Measurements from ENCODE around the gene UHRF1. TPM values are rescaled to one million over a fixed set of nuclear protein-coding genes. Genes with fewer than 3 reads are reported as not detected.

Gene UHRF1
- total and polyA plus RNA-seq, 2 of the 13 experiments (the other 11 are each of a cell fraction or from before 2014, with no cell fraction given): 6.8 to 78.4 TPM

DNA sequence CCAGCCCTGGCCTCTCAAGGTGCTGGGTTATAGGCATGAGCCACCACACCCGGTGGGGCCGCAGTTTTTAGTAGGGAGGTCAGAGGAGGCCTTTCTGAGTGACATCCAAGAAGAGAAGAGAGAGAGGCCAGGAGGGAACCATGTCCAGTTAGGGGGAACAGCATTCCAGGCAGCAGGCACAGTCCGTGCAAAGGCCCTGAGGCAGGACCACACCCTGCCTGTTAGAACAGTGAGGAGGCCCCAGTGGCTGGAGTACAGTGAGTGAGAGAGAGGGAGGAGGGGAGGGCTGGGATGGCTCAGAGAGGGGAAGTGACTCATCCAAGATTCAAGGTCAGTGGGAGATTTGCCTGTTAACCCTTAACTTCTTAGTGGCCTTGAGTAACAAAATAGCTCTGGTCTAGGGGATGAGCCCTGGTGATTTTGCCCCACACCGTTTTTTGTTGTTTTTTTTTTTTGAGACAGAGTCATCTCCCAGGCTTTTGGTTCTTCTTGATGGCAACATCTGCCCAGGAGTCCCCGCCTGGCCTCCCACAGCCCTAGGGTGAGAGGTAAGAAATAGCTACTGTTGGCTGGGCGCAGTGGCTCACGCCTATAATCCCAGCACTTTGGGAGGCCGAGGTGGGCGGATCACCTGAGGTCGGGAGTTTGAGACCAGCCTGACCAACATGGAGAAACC, 39.1 kb upstream of the UHRF1 start (continued):
- TF ChIP-seq, protein P1, sequence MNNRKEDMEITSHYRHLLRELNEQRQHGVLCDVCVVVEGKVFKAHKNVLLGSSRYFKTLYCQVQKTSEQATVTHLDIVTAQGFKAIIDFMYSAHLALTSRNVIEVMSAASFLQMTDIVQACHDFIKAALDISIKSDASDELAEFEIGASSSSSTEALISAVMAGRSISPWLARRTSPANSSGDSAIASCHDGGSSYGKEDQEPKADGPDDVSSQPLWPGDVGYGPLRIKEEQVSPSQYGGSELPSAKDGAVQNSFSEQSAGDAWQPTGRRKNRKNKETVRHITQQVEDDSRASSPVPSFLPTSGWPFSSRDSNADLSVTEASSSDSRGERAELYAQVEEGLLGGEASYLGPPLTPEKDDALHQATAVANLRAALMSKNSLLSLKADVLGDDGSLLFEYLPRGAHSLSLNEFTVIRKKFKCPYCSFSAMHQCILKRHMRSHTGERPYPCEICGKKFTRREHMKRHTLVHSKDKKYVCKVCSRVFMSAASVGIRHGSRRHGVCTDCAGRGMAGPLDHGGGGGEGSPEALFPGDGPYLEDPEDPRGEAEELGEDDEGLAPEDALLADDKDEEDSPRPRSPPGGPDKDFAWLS (CRISPR knock-in tag; IDR thresholded peaks at IDR 0.05; ENCODE audit: borderline replicate concordance): no peak
- peak; percentile 95 for TF ChIP-seq CBX1 (IDR thresholded peaks at IDR 0.05; ENCODE audit: low read depth)
- TF ChIP-seq ZNF224 (CRISPR knock-in tag; IDR thresholded peaks at IDR 0.05): no peak
- TF ChIP-seq POGZ (CRISPR knock-in tag; IDR thresholded peaks at IDR 0.05): peak; percentile 92
- TF ChIP-seq ZNF136 (CRISPR knock-in tag; IDR thresholded peaks at IDR 0.05; ENCODE audit: low read depth): no peak; the same call in 1 of the 2 replicates
- TF ChIP-seq MED1 (CRISPR knock-in tag; IDR thresholded peaks at IDR 0.05): peak; percentile 89
- TF ChIP-seq, protein P2, sequence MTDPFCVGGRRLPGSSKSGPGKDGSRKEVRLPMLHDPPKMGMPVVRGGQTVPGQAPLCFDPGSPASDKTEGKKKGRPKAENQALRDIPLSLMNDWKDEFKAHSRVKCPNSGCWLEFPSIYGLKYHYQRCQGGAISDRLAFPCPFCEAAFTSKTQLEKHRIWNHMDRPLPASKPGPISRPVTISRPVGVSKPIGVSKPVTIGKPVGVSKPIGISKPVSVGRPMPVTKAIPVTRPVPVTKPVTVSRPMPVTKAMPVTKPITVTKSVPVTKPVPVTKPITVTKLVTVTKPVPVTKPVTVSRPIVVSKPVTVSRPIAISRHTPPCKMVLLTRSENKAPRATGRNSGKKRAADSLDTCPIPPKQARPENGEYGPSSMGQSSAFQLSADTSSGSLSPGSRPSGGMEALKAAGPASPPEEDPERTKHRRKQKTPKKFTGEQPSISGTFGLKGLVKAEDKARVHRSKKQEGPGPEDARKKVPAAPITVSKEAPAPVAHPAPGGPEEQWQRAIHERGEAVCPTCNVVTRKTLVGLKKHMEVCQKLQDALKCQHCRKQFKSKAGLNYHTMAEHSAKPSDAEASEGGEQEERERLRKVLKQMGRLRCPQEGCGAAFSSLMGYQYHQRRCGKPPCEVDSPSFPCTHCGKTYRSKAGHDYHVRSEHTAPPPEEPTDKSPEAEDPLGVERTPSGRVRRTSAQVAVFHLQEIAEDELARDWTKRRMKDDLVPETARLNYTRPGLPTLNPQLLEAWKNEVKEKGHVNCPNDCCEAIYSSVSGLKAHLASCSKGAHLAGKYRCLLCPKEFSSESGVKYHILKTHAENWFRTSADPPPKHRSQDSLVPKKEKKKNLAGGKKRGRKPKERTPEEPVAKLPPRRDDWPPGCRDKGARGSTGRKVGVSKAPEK (CRISPR knock-in tag; IDR thresholded peaks at IDR 0.05; ENCODE audit: borderline replicate concordance): peak; percentile 60; the same call in 1 of the 2 replicates
- no peak for TF ChIP-seq MAFG (CRISPR knock-in tag; IDR thresholded peaks at IDR 0.05)
- TF ChIP-seq SATB2 (CRISPR knock-in tag; IDR thresholded peaks at IDR 0.05): no peak
- TF ChIP-seq CCDC6 (CRISPR knock-in tag; IDR thresholded peaks at IDR 0.05): peak; percentile 29; the same call in 1 of the 2 replicates
- TF ChIP-seq KAT2B (IDR thresholded peaks at IDR 0.05; ENCODE audit: borderline replicate concordance, low read depth, low read length): no peak
- TF ChIP-seq KDM5B (CRISPR knock-in tag; IDR thresholded peaks at IDR 0.05; ENCODE audit: borderline replicate concordance): peak; percentile 61; the same call in 1 of the 2 replicates
- peak; percentile 90 for TF ChIP-seq PTBP1 (IDR thresholded peaks at IDR 0.05; ENCODE audit: low read depth, low read length, poor library complexity, severe bottlenecking)
- TF ChIP-seq ZNF720 (CRISPR knock-in tag; IDR thresholded peaks at IDR 0.05): no peak
- no peak; the same call in 1 of the 2 replicates for TF ChIP-seq ZSCAN31 (CRISPR knock-in tag; IDR thresholded peaks at IDR 0.05; ENCODE audit: low read depth)
- peak; percentile 49 for TF ChIP-seq CEBPG (CRISPR knock-in tag; IDR thresholded peaks at IDR 0.05)
- no peak for TF ChIP-seq EHMT2 (IDR thresholded peaks at IDR 0.05; ENCODE audit: borderline replicate concordance, low read depth, low read length)
- TF ChIP-seq, protein P3, sequence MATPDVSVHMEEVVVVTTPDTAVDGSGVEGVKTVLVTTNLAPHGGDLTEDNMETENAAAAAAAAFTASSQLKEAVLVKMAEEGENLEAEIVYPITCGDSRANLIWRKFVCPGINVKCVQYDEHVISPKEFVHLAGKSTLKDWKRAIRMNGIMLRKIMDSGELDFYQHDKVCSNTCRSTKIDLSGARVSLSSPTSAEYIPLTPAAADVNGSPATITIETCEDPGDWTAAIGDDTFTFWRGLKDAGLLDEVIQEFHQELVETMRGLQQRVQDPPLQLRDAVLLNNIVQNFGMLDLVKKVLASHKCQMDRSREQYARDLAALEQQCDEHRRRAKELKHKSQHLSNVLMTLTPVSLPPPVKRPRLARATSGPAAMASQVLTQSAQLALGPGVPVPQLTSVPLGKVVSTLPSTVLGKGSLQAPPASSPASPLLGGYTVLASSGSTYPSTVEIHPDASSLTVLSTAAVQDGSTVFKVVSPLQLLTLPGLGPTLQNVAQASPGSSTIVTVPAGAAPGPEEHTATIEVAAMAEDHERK (CRISPR knock-in tag; IDR thresholded peaks at IDR 0.05; ENCODE audit: low read depth): no peak
- TF ChIP-seq JUND (CRISPR knock-in tag; IDR thresholded peaks at IDR 0.05): peak; percentile 100
- TF ChIP-seq CC2D1A (CRISPR knock-in tag; IDR thresholded peaks at IDR 0.05): no peak
- TF ChIP-seq RBAK (CRISPR knock-in tag; IDR thresholded peaks at IDR 0.05): no peak
- TF ChIP-seq, protein P4, sequence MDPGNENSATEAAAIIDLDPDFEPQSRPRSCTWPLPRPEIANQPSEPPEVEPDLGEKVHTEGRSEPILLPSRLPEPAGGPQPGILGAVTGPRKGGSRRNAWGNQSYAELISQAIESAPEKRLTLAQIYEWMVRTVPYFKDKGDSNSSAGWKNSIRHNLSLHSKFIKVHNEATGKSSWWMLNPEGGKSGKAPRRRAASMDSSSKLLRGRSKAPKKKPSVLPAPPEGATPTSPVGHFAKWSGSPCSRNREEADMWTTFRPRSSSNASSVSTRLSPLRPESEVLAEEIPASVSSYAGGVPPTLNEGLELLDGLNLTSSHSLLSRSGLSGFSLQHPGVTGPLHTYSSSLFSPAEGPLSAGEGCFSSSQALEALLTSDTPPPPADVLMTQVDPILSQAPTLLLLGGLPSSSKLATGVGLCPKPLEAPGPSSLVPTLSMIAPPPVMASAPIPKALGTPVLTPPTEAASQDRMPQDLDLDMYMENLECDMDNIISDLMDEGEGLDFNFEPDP (CRISPR knock-in tag; conservative IDR thresholded peaks at IDR 0.05): no peak
